GM18867 (cell line): ENCODE measurements around the gene LARP4B.
"Not testable (repeated sequence)": the region's sequence is repeated elsewhere in the genome, so short reads cannot be mapped to it uniquely, and the experiment has no call there.

ENCODE experiments used
- ATAC-seq: cut with Tn5 transposase; IDR thresholded peaks from one replicate; pipeline ENCODE4 v1.9.1; 2021; ENCODE audit warnings: mild to moderate bottlenecking, moderate library complexity; ENCODE audit not compliant: unreplicated experiment

LARP4B gene

GRCh38 chr10:958856-959255, 27.4 kb upstream of the LARP4B start:
- ATAC-seq = no peak

- ATAC-seq = no peak
Observed at GRCh38 chr10:958106-958505, 26.6 kb upstream of the LARP4B start.

GRCh38 chr10:955820-956217, 24.3 kb upstream of the LARP4B start:
- no peak for ATAC-seq

GRCh38 chr10:955127-955819, 23.8 kb upstream of the LARP4B start:
- ATAC-seq = no peak

- no peak for ATAC-seq
Observed at GRCh38 chr10:954396-954795, 22.9 kb upstream of the LARP4B start.

GRCh38 chr10:953836-954235, 22.3 kb upstream of the LARP4B start:
- no peak for ATAC-seq

- no peak for ATAC-seq
Observed at GRCh38 chr10:949446-949845, 17.9 kb upstream of the LARP4B start.

- no peak for ATAC-seq
Observed at GRCh38 chr10:948347-948746, 16.8 kb upstream of the LARP4B start.

GRCh38 chr10:947881-948280, 16.4 kb upstream of the LARP4B start:
- no peak for ATAC-seq

GRCh38 chr10:947051-947450, 15.5 kb upstream of the LARP4B start:
- ATAC-seq = no peak

- no peak for ATAC-seq
Observed at GRCh38 chr10:945778-946177, 14.3 kb upstream of the LARP4B start.

- ATAC-seq = peak; percentile 31
Observed at GRCh38 chr10:944034-944831, 12.7 kb upstream of the LARP4B start.

- peak; percentile 55 for ATAC-seq
Observed at GRCh38 chr10:943334-944033, 12.0 kb upstream of the LARP4B start.

- ATAC-seq = no peak
Observed at GRCh38 chr10:938941-939678, 7.6 kb upstream of the LARP4B start.

- no peak for ATAC-seq
Observed at GRCh38 chr10:934746-935406, 3.4 kb upstream of the LARP4B start.

GRCh38 chr10:934165-934564, 2.7 kb upstream of the LARP4B start:
- ATAC-seq = not testable (repeated sequence)

- no peak for ATAC-seq
Observed at GRCh38 chr10:932589-932988, 1.1 kb upstream of the LARP4B start.

- ATAC-seq = peak; percentile 2
Observed at GRCh38 chr10:930625-931325, 730 bp downstream of the LARP4B start.

GRCh38 chr10:929960-930624, 1.4 kb downstream of the LARP4B start:
- peak; percentile 24 for ATAC-seq
